ENCODE data around the gene UHMK1.

Gene UHMK1

GRCh38 chr1:162548170-162548569 is 50.6 kb downstream of the UHMK1 start:
- no peak for DNase-seq (ENCODE audit: extremely low read depth, low read depth)
- TF ChIP-seq CTCF (IDR thresholded peaks at IDR 0.05; ENCODE audit: low read depth, low read length), result no peak

- DNase-seq (ENCODE audit: extremely low read depth, low read depth), result no peak
- no peak for TF ChIP-seq CTCF (IDR thresholded peaks at IDR 0.05; ENCODE audit: low read depth, low read length)
These were observed 51.4 kb downstream of the UHMK1 start for GRCh38 chr1:162549001-162549400.

GRCh38 chr1:162550925-162551324 is 53.3 kb downstream of the UHMK1 start:
- no peak for TF ChIP-seq CTCF (IDR thresholded peaks at IDR 0.05; ENCODE audit: low read depth, low read length)
- no peak for DNase-seq (ENCODE audit: extremely low read depth, low read depth)

GRCh38 chr1:162551969-162552683 is 54.5 kb downstream of the UHMK1 start:
- no peak for DNase-seq (ENCODE audit: extremely low read depth, low read depth)
- no peak for TF ChIP-seq CTCF (IDR thresholded peaks at IDR 0.05; ENCODE audit: low read depth, low read length)

GRCh38 chr1:162552684-162553252 is 55.1 kb downstream of the UHMK1 start:
- TF ChIP-seq CTCF (IDR thresholded peaks at IDR 0.05; ENCODE audit: low read depth, low read length), result no peak
- DNase-seq (ENCODE audit: extremely low read depth, low read depth), result no peak

GRCh38 chr1:162554258-162554657 is 56.6 kb downstream of the UHMK1 start:
- TF ChIP-seq CTCF (IDR thresholded peaks at IDR 0.05; ENCODE audit: low read depth, low read length), result no peak
- no peak for DNase-seq (ENCODE audit: extremely low read depth, low read depth)

- no peak for TF ChIP-seq CTCF (IDR thresholded peaks at IDR 0.05; ENCODE audit: low read depth, low read length)
- no peak for DNase-seq (ENCODE audit: extremely low read depth, low read depth)
These were observed 59.9 kb downstream of the UHMK1 start for GRCh38 chr1:162557536-162557935.
